MCF 10A (cell line): Measurements from ENCODE around the gene CNTNAP2. TPM values are rescaled to one million over a fixed set of nuclear protein-coding genes. Genes with fewer than 3 reads are reported as not detected.
"Not testable (repeated sequence)": the region's sequence is repeated elsewhere in the genome, so short reads cannot be mapped to it uniquely, and the experiment has no call there.

Source experiments
- BruUV-seq: library from RNA; stranded (reverse); fragments of 400-500 nt; replicated peaks from 2 replicates; lab custom pipeline; 2021; lab: Mats Ljungman, UMichigan
- CTCF ChIA-PET: fragments of 300-600 bp; sonication (Branson Sonifier 250); formaldehyde crosslinking; extraction: SDS; loops from one replicate; lab custom pipeline; 2021; ENCODE audit warnings: antibody characterized with exemption, inconsistent platforms; lab: Yijun Ruan, JAX
- POLR2A ChIA-PET: fragments of 300-600, 350-650 bp; sonication (Branson Sonifier 250); formaldehyde crosslinking; extraction: SDS; loops from one replicate; lab custom pipeline; 2020; ENCODE audit warnings: antibody characterized with exemption, inconsistent platforms; lab: Yijun Ruan, JAX
- DNase-seq: peaks from one replicate; pipeline ENCODE4 v3.0.0-alpha.2; 2018; ENCODE audit not compliant: unreplicated experiment
- H3K27ac Mint-ChIP-seq: one replicate; pipeline ENCODE4 v1.8.0; 2022; ENCODE audit warnings: mild to moderate bottlenecking, low read depth, mixed read lengths; ENCODE audit not compliant: unreplicated experiment
- H3K27me3 Mint-ChIP-seq: one replicate; pipeline ENCODE4 v1.8.0; 2022; ENCODE audit warnings: mixed read lengths; ENCODE audit not compliant: insufficient read depth, unreplicated experiment
- H3K36me3 Mint-ChIP-seq: one replicate; pipeline ENCODE4 v1.8.0; 2022; ENCODE audit warnings: mild to moderate bottlenecking, moderate library complexity, mixed read lengths; ENCODE audit not compliant: insufficient read depth, unreplicated experiment
- H3K4me1 Mint-ChIP-seq: one replicate; pipeline ENCODE4 v1.8.0; 2022; ENCODE audit warnings: mixed read lengths; ENCODE audit not compliant: insufficient read depth, unreplicated experiment
- H3K4me3 Mint-ChIP-seq: one replicate; pipeline ENCODE4 v1.8.0; 2022; ENCODE audit warnings: mild to moderate bottlenecking, moderate library complexity, mixed read lengths; ENCODE audit not compliant: unreplicated experiment
- H3K9me3 Mint-ChIP-seq: one replicate; pipeline ENCODE4 v1.8.0; 2022; ENCODE audit warnings: mixed read lengths; ENCODE audit not compliant: unreplicated experiment
- intact Hi-C: fragments of 100-400 bp; cut with micrococcal nuclease; formaldehyde crosslinking; loops from 2 replicates; pipeline ENCODE4 v1.14.1; 2022
- total RNA-seq: library from RNA; stranded (reverse); gene quantifications from 2 replicates; pipeline ENCODE4 v1.2.3, GENCODE V29; 2022
- TF ChIP-seq, protein P1 (sequence below): fragments of 200-600 bp; IDR thresholded peaks from one replicate; pipeline ENCODE4 v1.8.0; 2022; ENCODE audit warnings: antibody characterized with exemption, mild to moderate bottlenecking; ENCODE audit not compliant: unreplicated experiment

CNTNAP2 gene
- total RNA-seq, 1 experiment from 2014 or later = 1.1 TPM

DNA sequence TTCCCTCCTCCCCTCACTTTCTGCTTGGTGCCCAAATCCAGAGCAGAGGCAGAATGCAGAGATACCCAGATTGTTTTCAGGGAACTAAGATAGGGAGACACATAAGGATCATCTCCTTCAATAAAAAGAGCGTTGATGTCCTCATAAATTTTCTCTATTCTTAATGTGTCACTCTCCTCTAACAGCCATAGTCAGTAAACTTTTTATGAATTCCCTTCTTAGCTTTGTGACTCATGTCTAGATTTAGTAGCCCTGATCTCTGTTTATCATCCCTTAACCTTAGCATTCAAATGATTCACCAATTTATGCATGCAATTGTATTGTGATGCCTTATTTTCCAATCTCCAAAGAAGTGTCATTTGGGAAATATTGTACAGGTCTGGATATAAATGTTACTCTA lies 1478.4 kb downstream of the CNTNAP2 start:
- no peak overlapping the region for H3K4me3 Mint-ChIP-seq
- peaks cover 12% of the 10 kb centered on the region for H3K9me3 Mint-ChIP-seq
- no peaks in the 10 kb centered on the region for H3K36me3 Mint-ChIP-seq
- TF ChIP-seq, protein P1, sequence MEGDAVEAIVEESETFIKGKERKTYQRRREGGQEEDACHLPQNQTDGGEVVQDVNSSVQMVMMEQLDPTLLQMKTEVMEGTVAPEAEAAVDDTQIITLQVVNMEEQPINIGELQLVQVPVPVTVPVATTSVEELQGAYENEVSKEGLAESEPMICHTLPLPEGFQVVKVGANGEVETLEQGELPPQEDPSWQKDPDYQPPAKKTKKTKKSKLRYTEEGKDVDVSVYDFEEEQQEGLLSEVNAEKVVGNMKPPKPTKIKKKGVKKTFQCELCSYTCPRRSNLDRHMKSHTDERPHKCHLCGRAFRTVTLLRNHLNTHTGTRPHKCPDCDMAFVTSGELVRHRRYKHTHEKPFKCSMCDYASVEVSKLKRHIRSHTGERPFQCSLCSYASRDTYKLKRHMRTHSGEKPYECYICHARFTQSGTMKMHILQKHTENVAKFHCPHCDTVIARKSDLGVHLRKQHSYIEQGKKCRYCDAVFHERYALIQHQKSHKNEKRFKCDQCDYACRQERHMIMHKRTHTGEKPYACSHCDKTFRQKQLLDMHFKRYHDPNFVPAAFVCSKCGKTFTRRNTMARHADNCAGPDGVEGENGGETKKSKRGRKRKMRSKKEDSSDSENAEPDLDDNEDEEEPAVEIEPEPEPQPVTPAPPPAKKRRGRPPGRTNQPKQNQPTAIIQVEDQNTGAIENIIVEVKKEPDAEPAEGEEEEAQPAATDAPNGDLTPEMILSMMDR = no peak
- intact Hi-C loops = no loop called here
- H3K27ac Mint-ChIP-seq = no peak overlapping the region
- ChIA-PET CTCF (no interaction called here), POLR2A (no interaction called here)
- H3K27me3 Mint-ChIP-seq = peaks cover 11% of the 10 kb centered on the region
- no peaks in the 10 kb centered on the region for H3K4me1 Mint-ChIP-seq
- DNase-seq = no peak
- no TSS peak for BruUV-seq

DNA sequence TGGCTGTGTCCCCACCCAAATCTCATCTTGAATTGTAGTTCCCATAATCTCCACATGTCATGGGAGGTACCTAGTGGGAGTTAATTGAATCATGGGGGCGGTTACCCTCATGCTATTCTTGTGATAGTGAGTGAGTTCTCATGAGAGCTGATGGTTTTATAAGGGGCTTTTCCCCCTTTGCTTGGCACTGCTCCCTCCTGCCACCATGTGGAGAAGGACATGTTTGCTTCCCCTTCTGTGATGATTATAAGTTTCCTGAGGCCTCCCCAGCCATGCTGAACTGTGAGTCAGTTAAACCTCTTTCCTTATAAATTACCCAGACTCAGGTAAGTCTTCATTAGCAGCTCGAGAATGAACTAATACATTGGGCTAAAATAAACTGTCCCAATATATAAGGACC lies 1482.1 kb downstream of the CNTNAP2 start:
- peaks cover 12% of the 10 kb centered on the region for H3K9me3 Mint-ChIP-seq
- H3K36me3 Mint-ChIP-seq, BruUV-seq, H3K4me1 Mint-ChIP-seq, intact Hi-C loops, POLR2A ChIA-PET, H3K27ac Mint-ChIP-seq, H3K4me3 Mint-ChIP-seq, DNase-seq: not testable (repeated sequence)
- CTCF ChIA-PET = interaction anchor here (0.6 kb wide), 1 partner anchor 182 kb away, joined by 3 read pairs; no protein-coding TSS in a partner anchor
- peaks cover 11% of the 10 kb centered on the region for H3K27me3 Mint-ChIP-seq

DNA sequence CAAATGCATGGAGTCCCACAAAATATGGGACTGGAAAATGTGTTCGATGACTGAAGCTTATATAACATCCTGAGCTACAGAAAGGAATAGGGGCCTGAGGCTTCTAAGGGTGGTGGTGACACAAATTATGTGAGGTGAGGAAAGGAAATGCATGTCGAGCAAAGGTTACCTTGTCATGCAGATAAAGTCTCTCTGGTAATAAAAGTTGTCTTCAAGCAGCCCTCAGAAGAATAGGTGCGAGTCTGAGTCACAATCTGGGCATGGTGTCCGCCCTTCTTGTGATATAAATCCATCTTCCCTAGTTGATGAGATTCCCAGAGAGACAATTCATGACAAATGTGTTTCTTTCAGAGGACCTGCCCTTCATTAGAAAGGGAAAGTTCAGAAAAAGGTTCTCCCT lies 1488.7 kb downstream of the CNTNAP2 start:
- CTCF ChIA-PET = no interaction called here
- H3K27me3 Mint-ChIP-seq = peaks cover 26% of the 10 kb centered on the region
- POLR2A ChIA-PET = no interaction called here
- DNase-seq = no peak
- no TSS peak for BruUV-seq
- H3K4me1 Mint-ChIP-seq = no peaks in the 10 kb centered on the region
- no peak overlapping the region for H3K4me3 Mint-ChIP-seq
- H3K36me3 Mint-ChIP-seq = no peaks in the 10 kb centered on the region
- intact Hi-C loops = no loop called here
- peaks cover 8% of the 10 kb centered on the region for H3K9me3 Mint-ChIP-seq
- H3K27ac Mint-ChIP-seq = no peak overlapping the region
- TF ChIP-seq, protein P1 = no peak

DNA sequence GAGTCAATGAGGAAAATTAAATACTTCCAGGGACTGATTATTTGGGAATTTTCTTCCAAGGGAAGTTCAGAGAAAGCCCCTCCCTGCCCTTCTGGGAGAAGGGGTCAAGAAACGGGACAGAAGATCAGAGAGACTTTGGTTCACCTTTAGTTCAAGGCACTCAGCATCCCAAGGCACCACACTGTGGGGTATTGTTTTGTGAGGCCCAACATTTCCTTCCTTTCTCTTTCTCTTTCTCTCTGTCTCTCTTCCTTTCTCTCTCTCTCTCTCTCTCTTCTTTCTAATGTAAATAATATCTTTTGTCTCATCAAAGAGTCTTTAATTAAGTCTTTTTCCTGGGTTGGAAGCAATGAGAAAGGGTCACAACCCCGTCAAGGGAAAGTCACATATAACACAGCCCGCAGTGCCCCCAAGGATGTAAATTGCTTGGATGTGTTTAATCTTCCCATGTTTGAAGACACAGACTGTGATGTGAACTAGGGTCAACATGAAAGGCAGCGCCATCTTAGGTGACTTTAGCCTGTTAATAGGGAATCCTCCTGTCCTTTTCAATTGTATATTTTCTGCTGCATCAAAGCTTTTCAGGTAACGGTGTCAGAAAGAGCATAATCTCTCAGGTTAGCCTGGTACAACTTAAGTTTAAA lies 1490.7 kb downstream of the CNTNAP2 start:
- Mint-ChIP-seq H3K36me3 (peaks cover 6% of the 10 kb centered on the region), H3K27me3 (peaks cover 43% of the 10 kb centered on the region), H3K4me1 (no peaks in the 10 kb centered on the region), H3K4me3 (no peak overlapping the region), H3K9me3 (peaks cover 8% of the 10 kb centered on the region), H3K27ac (no peak overlapping the region)
- TF ChIP-seq, protein P1 = no peak
- DNase-seq = no peak
- intact Hi-C loops = no loop called here
- POLR2A ChIA-PET = no interaction called here
- no TSS peak for BruUV-seq
- CTCF ChIA-PET = interaction anchor here (0.7 kb wide), 1 partner anchor 167 kb away, joined by 3 read pairs; no protein-coding TSS in a partner anchor
